ENCODE measurements around the gene MAK. TPM values are rescaled to one million over a fixed set of nuclear protein-coding genes. Genes with fewer than 3 reads are reported as not detected.

Gene MAK
- total RNA-seq, 2 experiments from 2014 or later: 0.27 to 0.32 TPM

- peaks cover 5% of the 10 kb centered on the region for H3K9me3 Mint-ChIP-seq
- peak; percentile 55 for DNase-seq
- CTCF ChIA-PET: interaction anchor here (1.1 to 1.4 kb wide), 2 partner anchors 37 to 48 kb away, joined by 3 read pairs; partner anchors contain the start of gene SYCP2L
Observed at GRCh38 chr6:10838794-10839333, 525 bp upstream of the MAK start.

GRCh38 chr6:10837622-10837994 lies 731 bp downstream of the MAK start:
- intact Hi-C loops (cut with micrococcal nuclease): no loop called here
- Mint-ChIP-seq H3K4me1 (ENCODE audit: low read depth) (peaks cover 17% of the 10 kb centered on the region), H3K27me3 (peaks cover 48% of the 10 kb centered on the region), H3K36me3 (ENCODE audit: low read depth) (peaks cover 3% of the 10 kb centered on the region), H3K9me3 (peaks cover 5% of the 10 kb centered on the region), H3K27ac (no peak overlapping the region), H3K4me3 (peak overlapping the region; percentile 75)
- DNase-seq (peak; percentile 5), ATAC-seq (no peak)
- POLR2A ChIA-PET: no interaction called here
- no peak for TF ChIP-seq CTCF (IDR thresholded peaks at IDR 0.05)
- CTCF ChIA-PET: interaction anchor here (1.0 to 1.1 kb wide), 2 partner anchors 11 to 45 kb away, joined by 3 to 5 read pairs; no protein-coding TSS in a partner anchor

More at GRCh38 chr6:10838794-10839333, 525 bp upstream of the MAK start:
- no peak for TF ChIP-seq CTCF (IDR thresholded peaks at IDR 0.05)
- peak; percentile 66 for ATAC-seq
- H3K27ac Mint-ChIP-seq: peak overlapping the region; percentile 96
- peaks cover 51% of the 10 kb centered on the region for H3K27me3 Mint-ChIP-seq
- intact Hi-C loops (cut with micrococcal nuclease): no loop called here
- peak overlapping the region; percentile 75 for H3K4me3 Mint-ChIP-seq
- peaks cover 17% of the 10 kb centered on the region for H3K4me1 Mint-ChIP-seq (ENCODE audit: low read depth)
- H3K36me3 Mint-ChIP-seq (ENCODE audit: low read depth): peaks cover 3% of the 10 kb centered on the region
- POLR2A ChIA-PET: interaction anchor here (0.6 to 1.3 kb wide), 3 partner anchors 91 to 872 kb away, joined by 3 to 5 read pairs (median 3); partner anchors contain the start of gene TMEM14B

- Mint-ChIP-seq H3K27me3 (peaks cover 48% of the 10 kb centered on the region), H3K36me3 (ENCODE audit: low read depth) (peaks cover 3% of the 10 kb centered on the region), H3K4me1 (ENCODE audit: low read depth) (peaks cover 17% of the 10 kb centered on the region), H3K27ac (no peak overlapping the region), H3K9me3 (peaks cover 5% of the 10 kb centered on the region), H3K4me3 (peak overlapping the region; percentile 75)
- ChIA-PET CTCF (interaction anchor here (1.0 to 1.1 kb wide), 2 partner anchors 12 to 44 kb away, joined by 3 to 5 read pairs; no protein-coding TSS in a partner anchor), POLR2A (no interaction called here)
- no peak for TF ChIP-seq CTCF (IDR thresholded peaks at IDR 0.05)
- ATAC-seq (no peak), DNase-seq (peak; percentile 6)
- intact Hi-C loops (cut with micrococcal nuclease): no loop called here
Observed at GRCh38 chr6:10837009-10837621, 1.2 kb downstream of the MAK start.

- H3K27me3 Mint-ChIP-seq: peaks cover 34% of the 10 kb centered on the region
- no peak for TF ChIP-seq CTCF (IDR thresholded peaks at IDR 0.05)
- ATAC-seq: no peak
- DNase-seq: no peak
- H3K4me3 Mint-ChIP-seq: no peak overlapping the region
- CTCF ChIA-PET: no interaction called here
- H3K9me3 Mint-ChIP-seq: peaks cover 5% of the 10 kb centered on the region
- H3K27ac Mint-ChIP-seq: no peak overlapping the region
- POLR2A ChIA-PET: interaction anchor here (0.6 kb wide), 1 partner anchor 13 kb away, joined by 3 read pairs; no protein-coding TSS in a partner anchor
- intact Hi-C loops (cut with micrococcal nuclease): no loop called here
- H3K36me3 Mint-ChIP-seq (ENCODE audit: low read depth): peaks cover 3% of the 10 kb centered on the region
- H3K4me1 Mint-ChIP-seq (ENCODE audit: low read depth): peaks cover 17% of the 10 kb centered on the region
Observed at GRCh38 chr6:10834823-10835222, 3.5 kb downstream of the MAK start.

- peaks cover 16% of the 10 kb centered on the region for H3K27me3 Mint-ChIP-seq
- ChIA-PET POLR2A (no interaction called here), CTCF (no interaction called here)
- intact Hi-C loops (cut with micrococcal nuclease): no loop called here
- ATAC-seq (no peak), DNase-seq (no peak)
- H3K4me1 Mint-ChIP-seq (ENCODE audit: low read depth): no peaks in the 10 kb centered on the region
- peaks cover 3% of the 10 kb centered on the region for H3K36me3 Mint-ChIP-seq (ENCODE audit: low read depth)
- no peak for TF ChIP-seq CTCF (IDR thresholded peaks at IDR 0.05)
- H3K27ac Mint-ChIP-seq: no peak overlapping the region
- peaks cover 5% of the 10 kb centered on the region for H3K9me3 Mint-ChIP-seq
- H3K4me3 Mint-ChIP-seq: no peak overlapping the region
Observed at GRCh38 chr6:10831609-10832008, 6.7 kb downstream of the MAK start.
